GM18526 (cell line): Measurements from ENCODE around the gene TMEM106A.

Experiments
- POLR2A ChIP-seq: IDR thresholded peaks from 3 replicates; pipeline ENCODE4 v1.6.1; 2011; ENCODE audit not compliant: insufficient read length; ENCODE audit errors: extremely low read depth

Gene TMEM106A, protein sequence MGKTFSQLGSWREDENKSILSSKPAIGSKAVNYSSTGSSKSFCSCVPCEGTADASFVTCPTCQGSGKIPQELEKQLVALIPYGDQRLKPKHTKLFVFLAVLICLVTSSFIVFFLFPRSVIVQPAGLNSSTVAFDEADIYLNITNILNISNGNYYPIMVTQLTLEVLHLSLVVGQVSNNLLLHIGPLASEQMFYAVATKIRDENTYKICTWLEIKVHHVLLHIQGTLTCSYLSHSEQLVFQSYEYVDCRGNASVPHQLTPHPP

GRCh38 chr17:43211480-43212402 lies at the start of gene TMEM106A:
TSS of gene TMEM106A (plus strand) at chr17:43211875. CDS start at chr17:43213042, 1,167 bp downstream.
- peak; percentile 92 for TF ChIP-seq POLR2A

GRCh38 chr17:43169561-43170139 lies 42.0 kb upstream of the TMEM106A start:
- TF ChIP-seq POLR2A = no peak

GRCh38 chr17:43170140-43170765 lies 41.4 kb upstream of the TMEM106A start:
- TF ChIP-seq POLR2A = no peak

GRCh38 chr17:43170766-43171585 lies 40.7 kb upstream of the TMEM106A start, which contains the start of gene NBR1:
TSS of gene NBR1 (plus strand) at chr17:43171214. CDS start at chr17:43175800, 4,586 bp downstream.
- peak; percentile 64 for TF ChIP-seq POLR2A

DNA sequence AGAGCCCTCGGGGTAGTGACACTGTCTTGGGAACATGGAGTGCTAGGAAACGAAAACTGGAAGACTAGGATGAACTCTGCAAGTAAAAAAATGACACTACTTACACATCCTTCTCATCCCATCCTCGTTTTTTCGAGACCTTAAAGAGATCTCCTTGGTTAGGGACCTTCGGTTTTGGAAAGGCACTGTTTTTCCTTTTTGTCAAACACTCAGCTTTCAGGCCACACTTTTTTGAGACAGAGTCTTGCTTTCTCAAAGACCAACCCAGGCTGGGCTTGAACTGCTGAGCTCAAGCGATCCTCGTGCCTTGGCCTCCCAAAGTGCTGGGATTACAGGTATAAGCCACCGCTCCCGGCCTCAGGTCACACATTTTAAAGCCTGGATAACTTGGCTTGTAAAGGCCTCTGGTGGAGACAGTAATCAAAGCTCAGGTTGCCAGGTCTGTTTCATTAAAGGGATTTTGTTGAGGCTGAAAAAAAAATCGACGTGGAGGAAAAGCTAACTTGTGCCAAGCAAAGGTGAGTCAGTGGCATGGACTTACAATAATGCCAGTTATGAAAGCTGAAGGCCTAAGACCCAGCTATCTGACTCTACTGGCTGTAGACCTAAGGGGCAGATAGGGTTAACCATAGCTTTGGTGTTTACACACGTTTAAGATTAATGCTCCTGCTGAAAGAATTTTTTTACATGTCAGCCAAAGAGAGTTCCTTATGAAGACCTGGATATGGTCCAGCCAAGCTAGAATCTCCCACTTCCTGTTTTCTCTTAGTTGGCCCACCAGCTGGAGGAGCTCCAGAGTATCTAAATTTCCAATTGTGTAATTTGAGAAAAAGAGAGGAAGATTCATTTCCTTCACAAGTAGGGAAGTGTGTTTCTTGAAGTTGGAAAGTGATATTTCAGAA lies 39.8 kb upstream of the TMEM106A start:
- TF ChIP-seq POLR2A = no peak

GRCh38 chr17:43175213-43176118 lies 36.2 kb upstream of the TMEM106A start:
- TF ChIP-seq POLR2A = no peak

DNA sequence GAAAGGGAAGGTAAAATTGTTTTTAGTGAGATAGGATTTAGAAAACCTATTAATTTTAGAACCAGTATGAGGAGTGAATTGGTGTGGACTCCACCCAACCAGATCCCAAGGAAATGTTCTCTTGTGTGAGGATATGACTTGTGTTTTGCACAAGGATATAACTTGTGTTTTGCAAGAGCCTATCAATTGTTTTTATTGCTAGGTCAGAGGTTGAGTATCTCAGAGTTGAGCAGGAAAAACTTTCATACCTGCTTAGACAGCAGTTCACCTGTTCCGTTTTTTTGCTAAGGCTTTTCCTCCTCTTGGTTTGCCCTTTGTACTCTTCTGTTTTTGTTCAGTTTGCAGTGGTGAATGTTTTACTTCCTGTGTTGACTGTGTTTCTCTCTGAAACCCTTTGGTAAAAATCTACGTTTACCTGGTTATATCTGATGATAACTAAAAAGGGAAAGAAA lies 35.5 kb upstream of the TMEM106A start:
- TF ChIP-seq POLR2A = no peak

GRCh38 chr17:43183921-43184320 lies 27.8 kb upstream of the TMEM106A start:
- no peak for TF ChIP-seq POLR2A

DNA sequence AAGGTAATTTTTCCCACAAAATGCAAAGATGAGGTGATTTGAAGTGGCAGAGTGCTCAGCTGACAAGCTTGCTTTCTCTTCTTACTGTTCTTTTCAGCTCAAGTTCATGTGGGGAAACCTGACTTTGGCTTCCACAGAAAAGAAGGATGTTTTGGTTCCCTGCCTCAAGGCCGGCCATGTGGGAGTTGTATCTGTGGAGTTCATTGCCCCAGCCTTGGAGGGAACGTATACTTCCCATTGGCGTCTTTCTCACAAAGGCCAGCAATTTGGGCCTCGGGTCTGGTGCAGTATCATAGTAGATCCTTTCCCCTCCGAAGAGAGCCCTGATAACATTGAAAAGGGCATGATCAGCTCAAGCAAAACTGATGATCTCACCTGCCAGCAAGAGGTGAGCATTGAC lies 18.4 kb upstream of the TMEM106A start:
- no peak for TF ChIP-seq POLR2A

DNA sequence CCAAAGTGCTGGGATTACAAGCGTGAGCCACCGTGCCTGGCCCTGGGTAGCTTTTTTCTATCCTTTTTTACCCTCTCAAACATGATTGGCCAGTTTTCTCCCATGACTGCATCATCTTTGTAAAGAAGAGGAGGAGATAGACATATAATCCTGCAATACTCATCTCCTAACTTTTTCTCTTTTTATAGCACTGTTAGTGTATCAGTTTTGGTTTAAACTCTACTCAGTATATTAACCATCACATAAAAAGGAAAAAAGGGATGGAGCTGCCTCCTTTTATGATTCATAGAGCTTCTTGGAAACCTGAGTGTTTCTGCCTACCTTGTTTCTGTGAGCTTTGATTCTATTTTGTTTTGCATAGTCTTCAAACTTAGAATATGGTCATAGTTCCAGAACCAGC lies 12.0 kb upstream of the TMEM106A start:
- TF ChIP-seq POLR2A = no peak

GRCh38 chr17:43200127-43200526 lies 11.5 kb upstream of the TMEM106A start:
- TF ChIP-seq POLR2A = no peak

- no peak for TF ChIP-seq POLR2A
Measured at GRCh38 chr17:43210576-43210975, 1.1 kb upstream of the TMEM106A start.
